AG04449 (cell line): ENCODE data around the gene EXOC4.

ENCODE experiments used
- CTCF ChIA-PET: fragments of 350-600 bp; formaldehyde crosslinking; extraction: SDS; loops from one replicate; lab custom pipeline; 2021; ENCODE audit warnings: antibody characterized with exemption; lab: Yijun Ruan, JAX
- POLR2A ChIA-PET: fragments of 400-600, 350-600 bp; formaldehyde crosslinking; extraction: SDS; loops from one replicate; lab custom pipeline; 2020; ENCODE audit warnings: antibody characterized with exemption, inconsistent platforms; lab: Yijun Ruan, JAX
- DNase-seq: peaks from one replicate; pipeline ENCODE4 v3.0.0-alpha.2; 2010; ENCODE audit warnings: low read depth, low spot score
- H3K4me3 ChIP-seq: 2 replicates; pipeline ENCODE4 v1.5.1; 2011; ENCODE audit warnings: low read depth, mild to moderate bottlenecking, control low read depth, low read length
- TF ChIP-seq, protein P1 (sequence below): IDR thresholded peaks from one replicate; pipeline ENCODE4 v1.5.1; 2011; ENCODE audit warnings: mild to moderate bottlenecking, moderate library complexity, low read length, control low read depth, inconsistent platforms; ENCODE audit not compliant: insufficient read depth; ENCODE audit errors: missing control alignments

EXOC4 gene

DNA sequence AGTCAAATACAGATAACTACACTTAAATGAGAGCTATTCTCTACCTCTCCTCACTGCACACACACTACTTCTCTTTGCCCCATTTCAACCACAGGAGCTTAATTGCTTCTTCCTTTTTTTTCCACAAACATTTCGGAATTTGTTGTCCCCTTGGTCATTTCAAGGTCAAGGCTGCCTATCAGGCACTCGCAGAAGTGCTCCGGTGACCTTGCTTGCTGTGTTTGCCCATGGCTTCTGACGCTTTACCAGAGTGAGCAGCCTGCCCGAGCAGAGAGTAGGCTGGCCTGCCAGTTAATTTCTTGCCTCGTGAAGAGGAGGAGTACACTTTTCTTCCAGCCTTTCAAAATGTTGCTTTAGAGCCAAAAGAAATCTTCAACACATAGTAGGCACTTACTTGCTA lies 577.2 kb downstream of the EXOC4 start:
- TF ChIP-seq, protein P1, sequence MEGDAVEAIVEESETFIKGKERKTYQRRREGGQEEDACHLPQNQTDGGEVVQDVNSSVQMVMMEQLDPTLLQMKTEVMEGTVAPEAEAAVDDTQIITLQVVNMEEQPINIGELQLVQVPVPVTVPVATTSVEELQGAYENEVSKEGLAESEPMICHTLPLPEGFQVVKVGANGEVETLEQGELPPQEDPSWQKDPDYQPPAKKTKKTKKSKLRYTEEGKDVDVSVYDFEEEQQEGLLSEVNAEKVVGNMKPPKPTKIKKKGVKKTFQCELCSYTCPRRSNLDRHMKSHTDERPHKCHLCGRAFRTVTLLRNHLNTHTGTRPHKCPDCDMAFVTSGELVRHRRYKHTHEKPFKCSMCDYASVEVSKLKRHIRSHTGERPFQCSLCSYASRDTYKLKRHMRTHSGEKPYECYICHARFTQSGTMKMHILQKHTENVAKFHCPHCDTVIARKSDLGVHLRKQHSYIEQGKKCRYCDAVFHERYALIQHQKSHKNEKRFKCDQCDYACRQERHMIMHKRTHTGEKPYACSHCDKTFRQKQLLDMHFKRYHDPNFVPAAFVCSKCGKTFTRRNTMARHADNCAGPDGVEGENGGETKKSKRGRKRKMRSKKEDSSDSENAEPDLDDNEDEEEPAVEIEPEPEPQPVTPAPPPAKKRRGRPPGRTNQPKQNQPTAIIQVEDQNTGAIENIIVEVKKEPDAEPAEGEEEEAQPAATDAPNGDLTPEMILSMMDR = no peak
- ChIA-PET CTCF (interaction anchor here (0.9 to 1.6 kb wide), 3 partner anchors 9 to 87 kb away, joined by 3 to 4 read pairs (median 3); no protein-coding TSS in a partner anchor), POLR2A (no interaction called here)

DNA sequence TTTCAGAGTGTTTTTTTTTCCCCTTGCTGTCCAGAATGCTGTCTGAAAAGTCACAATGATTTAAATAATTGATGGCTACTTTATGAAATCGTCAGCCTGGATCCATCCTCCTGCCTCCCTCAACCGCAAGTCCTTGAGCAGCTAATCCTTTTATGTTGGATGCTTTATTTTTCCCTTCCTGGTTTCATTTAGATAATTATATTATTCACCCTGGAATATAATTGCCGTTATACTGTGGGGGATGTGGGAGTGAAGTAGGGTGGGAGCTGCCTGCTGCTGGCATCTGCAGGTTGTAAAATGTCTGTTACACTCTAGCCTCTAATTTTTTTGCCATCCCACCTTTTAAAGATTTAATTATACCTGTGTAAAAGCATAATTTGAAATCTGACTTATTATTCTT lies 583.8 kb downstream of the EXOC4 start:
- CTCF ChIA-PET = interaction anchor here (1.8 kb wide), 1 partner anchor 12 kb away, joined by 7 read pairs; no protein-coding TSS in a partner anchor
- TF ChIP-seq, protein P1 = no peak
- POLR2A ChIA-PET = no interaction called here
- H3K4me3 ChIP-seq = no peak overlapping the region
- DNase-seq = no peak

More for the DNA sequence above, 577.2 kb downstream of the EXOC4 start:
- DNase-seq = no peak
- H3K4me3 ChIP-seq = no peak overlapping the region

DNA sequence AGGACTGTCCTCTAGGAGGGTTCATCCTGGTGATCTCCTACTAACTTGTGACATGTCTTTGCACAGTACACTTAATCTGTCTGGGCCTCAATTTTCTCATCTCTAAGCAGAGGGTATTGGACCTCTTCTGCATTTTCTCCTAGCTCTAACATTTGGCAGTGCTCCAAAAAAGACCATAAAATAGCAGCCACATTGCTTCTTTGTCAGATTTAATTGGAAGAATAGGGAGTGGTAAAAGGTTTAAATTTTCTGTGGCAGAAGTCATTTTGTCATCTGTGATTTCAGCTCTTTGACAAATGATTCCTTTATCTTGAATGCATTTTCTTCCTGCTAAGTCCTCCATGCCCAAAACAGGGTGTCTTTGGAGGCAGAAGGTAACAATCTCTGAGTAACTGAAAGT lies 584.3 kb downstream of the EXOC4 start:
- H3K4me3 ChIP-seq = no peak overlapping the region
- ChIA-PET POLR2A (no interaction called here), CTCF (no interaction called here)
- DNase-seq = no peak
- TF ChIP-seq, protein P1 = no peak

DNA sequence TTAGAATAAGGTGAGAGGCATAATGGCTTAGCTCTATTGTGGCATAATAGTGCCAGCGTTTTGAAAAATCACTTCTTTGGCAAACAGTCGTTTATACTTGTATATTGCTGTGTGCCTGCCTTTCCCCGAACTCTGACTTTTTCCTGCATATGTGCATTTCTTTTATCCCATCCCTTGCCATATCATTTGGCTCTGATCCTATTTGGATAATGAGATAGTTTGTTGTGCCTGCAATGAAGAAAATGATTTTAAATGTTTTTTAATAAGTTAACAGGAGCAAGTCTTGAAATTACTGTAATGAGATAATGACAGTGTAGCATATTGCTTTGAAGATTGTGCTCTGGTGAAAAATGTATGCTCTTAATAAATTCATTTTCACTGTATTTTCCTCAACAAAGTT lies 586.2 kb downstream of the EXOC4 start:
- H3K4me3 ChIP-seq = no peak overlapping the region
- no peak for DNase-seq
- CTCF ChIA-PET = interaction anchor here (1.0 to 1.6 kb wide), 2 partner anchors 9 to 15 kb away, joined by 4 read pairs; no protein-coding TSS in a partner anchor
- TF ChIP-seq, protein P1 = no peak
- POLR2A ChIA-PET = no interaction called here

DNA sequence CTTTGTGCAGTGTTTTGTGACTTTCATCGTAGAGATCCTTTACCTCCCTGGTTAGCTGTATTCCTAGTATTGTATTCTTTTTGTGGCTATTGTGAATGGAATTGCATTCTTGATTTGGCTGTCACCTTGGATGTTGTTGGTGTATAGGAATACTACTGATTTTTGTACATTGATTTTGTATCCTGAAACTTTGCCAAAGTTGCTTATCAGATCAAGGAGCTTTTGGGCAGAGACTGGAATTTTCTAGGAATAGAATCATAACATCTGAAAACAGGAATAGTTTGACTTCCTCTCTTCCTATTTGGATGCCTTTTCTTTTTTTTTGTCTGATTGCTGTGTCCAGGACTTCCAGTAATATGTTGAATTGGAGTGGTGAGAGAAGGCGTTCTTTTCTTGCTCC lies 590.5 kb downstream of the EXOC4 start:
- ChIA-PET CTCF (interaction anchor here (0.8 kb wide), 1 partner anchor 11 kb away, joined by 3 read pairs; no protein-coding TSS in a partner anchor), POLR2A (no interaction called here)
- no peak for DNase-seq
- TF ChIP-seq, protein P1 = no peak
- no peak overlapping the region for H3K4me3 ChIP-seq

DNA sequence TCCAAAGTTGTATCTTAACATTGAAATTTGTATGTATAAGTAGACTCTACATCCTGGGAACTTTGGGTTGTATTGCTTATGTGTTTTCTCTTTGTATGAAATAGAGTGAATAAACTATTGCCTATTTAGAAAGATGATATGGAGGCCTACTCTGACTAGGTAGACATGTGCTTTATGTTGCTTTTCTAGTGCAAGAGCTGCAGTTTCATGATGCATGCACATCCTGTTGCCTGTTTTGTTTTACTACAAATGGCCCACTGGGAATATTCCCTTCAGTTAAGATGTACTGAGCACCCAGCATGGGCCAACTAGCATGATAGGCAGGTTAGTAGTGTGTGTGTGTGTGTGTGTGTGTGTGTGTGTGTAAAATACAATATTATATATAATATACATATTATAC lies 592.1 kb downstream of the EXOC4 start:
- H3K4me3 ChIP-seq = no peak overlapping the region
- POLR2A ChIA-PET = no interaction called here
- TF ChIP-seq, protein P1 = no peak
- CTCF ChIA-PET = interaction anchor here (0.9 to 2.7 kb wide), 2 partner anchors 9 to 10 kb away, joined by 3 to 11 read pairs; no protein-coding TSS in a partner anchor
- DNase-seq = no peak
